SK-N-SH (cell line): ENCODE results near the gene CADM3. TPM values are rescaled to one million over a fixed set of nuclear protein-coding genes. Genes with fewer than 3 reads are reported as not detected.

ENCODE experiments used
- CTCF ChIA-PET: fragments of 300-600, 350-600 bp; formaldehyde crosslinking; extraction: SDS; loops from one replicate; lab custom pipeline; 2021; lab: Yijun Ruan, JAX
- POLR2A ChIA-PET: fragments of 350-600 bp; sonication (Branson Sonifier 250); formaldehyde crosslinking; extraction: SDS; loops from one replicate; lab custom pipeline; 2020; ENCODE audit warnings: antibody characterized with exemption, inconsistent platforms; lab: Yijun Ruan, JAX
- DNase-seq: peaks from one replicate; pipeline ENCODE4 v3.0.0; 2012
- H2AFZ ChIP-seq: fragments of 200-600 bp; sonication (generic); 2 replicates; pipeline ENCODE4 v1.8.1; 2016; ENCODE audit warnings: antibody characterized with exemption, mild to moderate bottlenecking, low read depth
- H3F3A ChIP-seq: fragments of 200-600 bp; sonication (generic); replicated peaks from 2 replicates; pipeline ENCODE3; 2016; ENCODE audit warnings: antibody characterized with exemption, mild to moderate bottlenecking; ENCODE audit not compliant: insufficient read depth
- H3K27ac ChIP-seq, 2 experiments: fragments of 200-500 bp in 1 of 2; fragments of 200-600 bp in 1 of 2; sonication (Bioruptor generic) in 1 of 2; sonication (generic), shearing (Covaris generic) in 1 of 2; 2 replicates each; pipeline versions ENCODE4 v1.5.1 to v1.6.1; 2014 to 2016; ENCODE audit warnings: low read depth in 2 of 2, inconsistent platforms in 1 of 2, low read length in 1 of 2, mild to moderate bottlenecking in 1 of 2, mixed read lengths in 1 of 2
- H3K27me3 ChIP-seq: fragments of 200-600 bp; sonication (generic), shearing (Covaris generic); 2 replicates; pipeline ENCODE4 v1.6.1; 2016; ENCODE audit warnings: mixed run types; ENCODE audit not compliant: insufficient read depth
- H3K36me3 ChIP-seq, 2 experiments: fragments of 200-500 bp in 1 of 2; fragments of 200-600 bp in 1 of 2; sonication (Bioruptor generic) in 1 of 2; sonication (generic) in 1 of 2; replicated peaks in 1 of 2; 2 replicates each; pipeline versions ENCODE3 to v1.5.1; 2014 to 2016; ENCODE audit warnings: low read length in 1 of 2, mild to moderate bottlenecking in 1 of 2; ENCODE audit not compliant: insufficient read depth in 2 of 2, control insufficient read depth in 1 of 2
- H3K4me1 ChIP-seq, 2 experiments: fragments of 200-500 bp in 1 of 2; fragments of 200-600 bp in 1 of 2; sonication (Bioruptor generic) in 1 of 2; sonication (generic), shearing (Covaris generic) in 1 of 2; 2 replicates each; pipeline versions ENCODE4 v1.5.1 to v1.6.1; 2014 to 2016; ENCODE audit warnings: low read depth in 1 of 2, low read length in 1 of 2, mixed run types in 1 of 2; ENCODE audit not compliant: insufficient read depth in 2 of 2, control insufficient read depth in 1 of 2
- H3K4me2 ChIP-seq: fragments of 200-600 bp; sonication (generic), shearing (Covaris generic); 2 replicates; pipeline ENCODE4 v1.6.1; 2017; ENCODE audit warnings: mixed run types
- H3K4me3 ChIP-seq, 2 experiments: fragments of 200-500 bp in 1 of 2; fragments of 200-600 bp in 1 of 2; sonication (Bioruptor generic) in 1 of 2; sonication (generic), shearing (Covaris generic) in 1 of 2; 2 replicates each; pipeline versions ENCODE4 v1.5.1 to v1.8.1; 2014 to 2016; ENCODE audit warnings: low read depth in 2 of 2, inconsistent platforms in 1 of 2, low read length in 1 of 2, mild to moderate bottlenecking in 1 of 2, mixed read lengths in 1 of 2, moderate library complexity in 1 of 2
- H3K79me2 ChIP-seq: fragments of 200-600 bp; sonication (generic); 2 replicates; pipeline ENCODE4 v1.8.1; 2017; ENCODE audit warnings: mild to moderate bottlenecking; ENCODE audit not compliant: insufficient read depth
- H3K9ac ChIP-seq: fragments of 200-600 bp; sonication (generic); 2 replicates; pipeline ENCODE4 v1.6.1; 2017; ENCODE audit warnings: mixed run types
- H3K9me2 ChIP-seq: fragments of 200-600 bp; sonication (generic); 2 replicates; pipeline ENCODE4 v1.6.1; 2017; ENCODE audit warnings: mixed run types
- H3K9me3 ChIP-seq: fragments of 200-600 bp; sonication (generic); 2 replicates; pipeline ENCODE4 v1.6.1; 2017; ENCODE audit warnings: mixed run types, mild to moderate bottlenecking, moderate library complexity
- H4K20me1 ChIP-seq: fragments of 200-600 bp; sonication (generic); 2 replicates; pipeline ENCODE4 v1.6.1; 2017; ENCODE audit warnings: mild to moderate bottlenecking, mixed run types; ENCODE audit not compliant: insufficient read depth
- CHD2 ChIP-seq: fragments of 150-350 bp; IDR thresholded peaks from 2 replicates; pipeline ENCODE4 v1.6.1; 2018; ENCODE audit warnings: low read length; ENCODE audit not compliant: partially characterized antibody
- EP300 ChIP-seq, 2 experiments: IDR thresholded peaks; 2 replicates each; pipeline versions ENCODE4 v1.4.0 to v1.6.1; 2012; ENCODE audit warnings: borderline replicate concordance in 1 of 2, low read depth in 1 of 2, low read length in 1 of 2
- FOSL2 ChIP-seq: IDR thresholded peaks from 2 replicates; pipeline ENCODE4 v1.4.0; 2012; ENCODE audit warnings: low read depth, mild to moderate bottlenecking, moderate library complexity, borderline replicate concordance
- FOXJ3 ChIP-seq: sonication (generic); formaldehyde crosslinking; IDR thresholded peaks from 2 replicates; pipeline ENCODE4 v1.5.1; 2020; ENCODE audit warnings: mild to moderate bottlenecking, missing genetic modification reagents
- GABPA ChIP-seq: IDR thresholded peaks from 2 replicates; pipeline ENCODE4 v1.4.0; 2012; ENCODE audit warnings: low read depth, mild to moderate bottlenecking
- POLR2AphosphoS5 ChIP-seq: IDR thresholded peaks from 2 replicates; pipeline ENCODE4 v1.6.1; 2012; ENCODE audit warnings: low read depth, low read length
- REST ChIP-seq: IDR thresholded peaks from 2 replicates; pipeline ENCODE4 v1.6.1; 2012; ENCODE audit warnings: mild to moderate bottlenecking, low read depth, low read length, moderate library complexity
- RXRA ChIP-seq: IDR thresholded peaks from 2 replicates; pipeline ENCODE4 v1.4.0; 2012; ENCODE audit warnings: low read depth, mild to moderate bottlenecking, borderline replicate concordance
- SIN3A ChIP-seq: IDR thresholded peaks from 2 replicates; pipeline ENCODE4 v1.6.1; 2012; ENCODE audit warnings: low read depth, mild to moderate bottlenecking, low read length, moderate library complexity, borderline replicate concordance
- SMC3 ChIP-seq: IDR thresholded peaks from 2 replicates; pipeline ENCODE4 v1.6.1; 2012; ENCODE audit warnings: low read depth, low read length, improper control_type of control experiment
- TAF1 ChIP-seq: IDR thresholded peaks from 2 replicates; pipeline ENCODE4 v1.6.1; 2012; ENCODE audit warnings: low read depth, mild to moderate bottlenecking, low read length, moderate library complexity, borderline replicate concordance
- USF1 ChIP-seq: IDR thresholded peaks from 2 replicates; pipeline ENCODE4 v1.4.0; 2012; ENCODE audit warnings: low read depth, borderline replicate concordance
- YY1 ChIP-seq: IDR thresholded peaks from 2 replicates; pipeline ENCODE4 v1.4.0; 2012; ENCODE audit warnings: low read depth, mild to moderate bottlenecking
- ZBTB33 ChIP-seq: IDR thresholded peaks from 2 replicates; pipeline ENCODE4 v1.4.0; 2012; ENCODE audit warnings: low read depth, borderline replicate concordance
- WGBS: methylation state at CpG from one replicate; pipeline ENCODE4 v1.1.6; 2017; ENCODE audit warnings: low lambda C conversion rate; 5-methylcytosine and 5-hydroxymethylcytosine counted together
- polyA plus RNA-seq, 3 experiments: library from polyadenylated mRNA; depleted of rRNA; stranded (reverse); fragments of >200 nt; gene quantifications; 2 replicates each; pipeline ENCODE4 v1.2.3, GENCODE V29; 2012
- TF ChIP-seq, protein P1 (sequence below): IDR thresholded peaks from 2 replicates; pipeline ENCODE4 v1.4.0; 2012; ENCODE audit warnings: low read depth
- TF ChIP-seq, protein P2 (sequence below): fragments of 200-600 bp; sonication (generic); IDR thresholded peaks from 2 replicates; pipeline ENCODE4 v1.6.1; 2017; ENCODE audit warnings: antibody characterized with exemption, mild to moderate bottlenecking, moderate library complexity

CADM3 gene
- polyA plus RNA-seq, 1 of the 3 experiments (the other 2 are of a cell fraction) = 0.94 TPM

DNA sequence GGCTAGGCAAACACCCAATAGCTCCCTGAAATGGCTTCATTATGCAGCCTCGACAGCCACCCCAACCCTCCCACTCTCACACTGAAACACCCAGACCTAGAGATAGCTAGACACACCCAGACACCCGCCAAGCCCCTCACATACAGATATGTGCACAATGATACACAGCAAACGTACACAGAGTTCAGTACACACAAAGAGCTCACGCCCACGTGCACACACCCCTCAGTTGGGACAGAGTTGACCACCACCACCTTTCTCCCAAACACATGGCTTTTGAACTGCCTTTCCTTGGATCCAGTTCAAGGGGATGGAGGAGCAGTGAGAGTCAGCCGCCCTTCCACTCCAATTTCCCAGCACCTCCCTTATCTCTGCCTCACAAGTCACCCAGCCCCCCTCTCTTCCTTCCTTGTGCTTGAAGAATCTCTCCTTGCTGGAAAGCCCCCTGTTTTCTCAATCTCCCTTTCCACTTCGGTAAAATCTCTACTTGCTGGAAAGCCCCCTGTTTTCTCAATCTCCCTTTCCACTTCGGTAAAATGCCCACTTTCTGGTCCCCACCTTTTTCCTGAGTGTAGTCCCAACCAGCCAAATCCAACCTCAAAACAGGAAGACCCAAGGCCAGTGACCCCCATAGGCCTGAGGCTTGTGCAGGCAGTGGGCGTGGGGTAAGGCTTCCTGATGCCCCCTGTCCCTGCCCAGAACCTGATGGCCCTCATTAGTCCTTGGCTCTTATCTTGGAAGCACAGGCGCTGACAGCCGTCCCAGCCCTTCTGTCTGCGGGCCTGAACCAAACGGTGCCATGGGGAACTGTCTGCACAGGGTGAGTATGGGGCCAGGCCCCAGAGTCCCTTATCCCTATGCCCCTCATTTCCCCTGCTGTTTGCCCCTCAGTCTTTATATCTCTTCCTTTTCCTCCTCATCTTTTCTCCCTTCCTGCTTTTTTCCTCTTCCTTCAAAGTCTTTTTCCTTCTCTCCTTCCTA, 33.0 kb downstream of the CADM3 start, which contains the start of gene ACKR1:
Gene ACKR1 (plus strand): TSS at position 715 of the 981 bp plus-strand sequence. CDS start 85 bp downstream, at position 800.
- Histone ChIP-seq H3K36me3 (no peaks in the 10 kb centered on the region), H4K20me1 (no peaks in the 10 kb centered on the region), H3K9ac (no peak within 1 kb of the TSS)
- DNase-seq = no peak
- TF ChIP-seq SIN3A (no peak), FOXJ3 (CRISPR knock-in tag) (no peak), CHD2 (no peak), YY1 (no peak), SMC3 (no peak), FOSL2 (no peak), EP300 (IDR thresholded peaks at IDR 0.05; ENCODE audit: borderline replicate concordance in 1 of 2, low read depth in 1 of 2, low read length in 1 of 2) (no peak)
- TF ChIP-seq, all 33 proteins: peak for 0
- Histone ChIP-seq H3K4me2 (no peak within 1 kb of the TSS), H2AFZ (no peak within 1 kb of the TSS), H3K4me3 (no peak within 1 kb of the TSS), H3K9me3 (no peaks in the 10 kb centered on the region), H3K4me1 (no peaks in the 10 kb centered on the region; a peak in 1 of 4 replicates), H3K27me3 (peaks cover 32% of the 10 kb centered on the region), H3K27ac (no peak within 1 kb of the TSS), H3K9me2 (no peaks in the 10 kb centered on the region), H3K79me2 (no peaks in the 10 kb centered on the region), H3F3A (no peaks in the 10 kb centered on the region)
- ChIA-PET POLR2A (no interaction called here), CTCF (interaction anchor here (5.2 to 26.8 kb wide), 3 partner anchors 10 to 69 kb away, joined by 33 to 660 read pairs (median 481); partner anchors contain the start of gene CADM3)
- WGBS = 22% methylated on average over 11 of the region's 13 CpGs

DNA sequence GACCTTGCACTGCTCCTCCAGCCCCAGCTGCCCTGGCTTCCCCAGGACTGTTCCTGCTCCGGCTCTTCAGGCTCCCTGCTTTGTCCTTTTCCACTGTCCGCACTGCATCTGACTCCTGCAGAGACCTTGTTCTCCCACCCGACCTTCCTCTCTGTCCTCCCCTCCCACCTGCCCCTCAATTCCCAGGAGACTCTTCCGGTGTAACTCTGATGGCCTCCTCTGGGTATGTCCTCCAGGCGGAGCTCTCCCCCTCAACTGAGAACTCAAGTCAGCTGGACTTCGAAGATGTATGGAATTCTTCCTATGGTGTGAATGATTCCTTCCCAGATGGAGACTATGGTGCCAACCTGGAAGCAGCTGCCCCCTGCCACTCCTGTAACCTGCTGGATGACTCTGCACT, 33.8 kb downstream of the CADM3 start:
- CTCF ChIA-PET = interaction anchor here (4.1 to 26.8 kb wide), 4 partner anchors 8 to 69 kb away, joined by 33 to 660 read pairs (median 257); partner anchors contain the start of gene CADM3
- DNase-seq = no peak
- no peak for TF ChIP-seq SMC3
- no peak for TF ChIP-seq USF1
- TF ChIP-seq SIN3A = no peak
- TF ChIP-seq GABPA = no peak
- no peak for TF ChIP-seq REST
- TF ChIP-seq, protein P1, sequence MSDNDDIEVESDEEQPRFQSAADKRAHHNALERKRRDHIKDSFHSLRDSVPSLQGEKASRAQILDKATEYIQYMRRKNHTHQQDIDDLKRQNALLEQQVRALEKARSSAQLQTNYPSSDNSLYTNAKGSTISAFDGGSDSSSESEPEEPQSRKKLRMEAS = no peak
- no peak for TF ChIP-seq TAF1
- TF ChIP-seq RXRA = no peak
- no peak for TF ChIP-seq POLR2AphosphoS5
- no peak for TF ChIP-seq ZBTB33
- TF ChIP-seq, protein P2, sequence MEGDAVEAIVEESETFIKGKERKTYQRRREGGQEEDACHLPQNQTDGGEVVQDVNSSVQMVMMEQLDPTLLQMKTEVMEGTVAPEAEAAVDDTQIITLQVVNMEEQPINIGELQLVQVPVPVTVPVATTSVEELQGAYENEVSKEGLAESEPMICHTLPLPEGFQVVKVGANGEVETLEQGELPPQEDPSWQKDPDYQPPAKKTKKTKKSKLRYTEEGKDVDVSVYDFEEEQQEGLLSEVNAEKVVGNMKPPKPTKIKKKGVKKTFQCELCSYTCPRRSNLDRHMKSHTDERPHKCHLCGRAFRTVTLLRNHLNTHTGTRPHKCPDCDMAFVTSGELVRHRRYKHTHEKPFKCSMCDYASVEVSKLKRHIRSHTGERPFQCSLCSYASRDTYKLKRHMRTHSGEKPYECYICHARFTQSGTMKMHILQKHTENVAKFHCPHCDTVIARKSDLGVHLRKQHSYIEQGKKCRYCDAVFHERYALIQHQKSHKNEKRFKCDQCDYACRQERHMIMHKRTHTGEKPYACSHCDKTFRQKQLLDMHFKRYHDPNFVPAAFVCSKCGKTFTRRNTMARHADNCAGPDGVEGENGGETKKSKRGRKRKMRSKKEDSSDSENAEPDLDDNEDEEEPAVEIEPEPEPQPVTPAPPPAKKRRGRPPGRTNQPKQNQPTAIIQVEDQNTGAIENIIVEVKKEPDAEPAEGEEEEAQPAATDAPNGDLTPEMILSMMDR = no peak

More for the DNA sequence above, 33.8 kb downstream of the CADM3 start:
- Histone ChIP-seq H2AFZ (no peak overlapping the region), H3K4me2 (no peak overlapping the region), H3K9me3 (no peaks in the 10 kb centered on the region), H3K4me1 (no peaks in the 10 kb centered on the region; a peak in 1 of 4 replicates), H3K79me2 (no peaks in the 10 kb centered on the region), H3K27me3 (peaks cover 31% of the 10 kb centered on the region), H3K9ac (no peak overlapping the region), H3K27ac (no peak overlapping the region), H3K4me3 (no peak overlapping the region), H4K20me1 (no peaks in the 10 kb centered on the region), H3F3A (no peaks in the 10 kb centered on the region), H3K9me2 (no peaks in the 10 kb centered on the region), H3K36me3 (no peaks in the 10 kb centered on the region)
- POLR2A ChIA-PET = no interaction called here
- WGBS = 45% methylated on average over 6 of the region's 6 CpGs
